KOPT-K1 (cell line): ENCODE data around the gene HLTF.

ENCODE experiments used
- H3K27ac ChIP-seq: fragments of 200-600 bp; sonication (generic); 2 replicates; pipeline ENCODE4 v1.5.1; 2016; ENCODE audit warnings: antibody characterized with exemption, mild to moderate bottlenecking, low read depth, low read length; ENCODE audit not compliant: poor library complexity, severe bottlenecking
- H3K36me3 ChIP-seq: fragments of 200-600 bp; sonication (generic); 2 replicates; pipeline ENCODE4 v1.5.1; 2017; ENCODE audit warnings: antibody characterized with exemption, mild to moderate bottlenecking, low read length, moderate library complexity; ENCODE audit not compliant: insufficient read depth
- H3K9me3 ChIP-seq: fragments of 200-600 bp; sonication (generic); 2 replicates; pipeline ENCODE4 v1.5.1; 2017; ENCODE audit warnings: antibody characterized with exemption, low read length, mild to moderate bottlenecking; ENCODE audit not compliant: insufficient read depth, poor library complexity, severe bottlenecking

HLTF gene, protein sequence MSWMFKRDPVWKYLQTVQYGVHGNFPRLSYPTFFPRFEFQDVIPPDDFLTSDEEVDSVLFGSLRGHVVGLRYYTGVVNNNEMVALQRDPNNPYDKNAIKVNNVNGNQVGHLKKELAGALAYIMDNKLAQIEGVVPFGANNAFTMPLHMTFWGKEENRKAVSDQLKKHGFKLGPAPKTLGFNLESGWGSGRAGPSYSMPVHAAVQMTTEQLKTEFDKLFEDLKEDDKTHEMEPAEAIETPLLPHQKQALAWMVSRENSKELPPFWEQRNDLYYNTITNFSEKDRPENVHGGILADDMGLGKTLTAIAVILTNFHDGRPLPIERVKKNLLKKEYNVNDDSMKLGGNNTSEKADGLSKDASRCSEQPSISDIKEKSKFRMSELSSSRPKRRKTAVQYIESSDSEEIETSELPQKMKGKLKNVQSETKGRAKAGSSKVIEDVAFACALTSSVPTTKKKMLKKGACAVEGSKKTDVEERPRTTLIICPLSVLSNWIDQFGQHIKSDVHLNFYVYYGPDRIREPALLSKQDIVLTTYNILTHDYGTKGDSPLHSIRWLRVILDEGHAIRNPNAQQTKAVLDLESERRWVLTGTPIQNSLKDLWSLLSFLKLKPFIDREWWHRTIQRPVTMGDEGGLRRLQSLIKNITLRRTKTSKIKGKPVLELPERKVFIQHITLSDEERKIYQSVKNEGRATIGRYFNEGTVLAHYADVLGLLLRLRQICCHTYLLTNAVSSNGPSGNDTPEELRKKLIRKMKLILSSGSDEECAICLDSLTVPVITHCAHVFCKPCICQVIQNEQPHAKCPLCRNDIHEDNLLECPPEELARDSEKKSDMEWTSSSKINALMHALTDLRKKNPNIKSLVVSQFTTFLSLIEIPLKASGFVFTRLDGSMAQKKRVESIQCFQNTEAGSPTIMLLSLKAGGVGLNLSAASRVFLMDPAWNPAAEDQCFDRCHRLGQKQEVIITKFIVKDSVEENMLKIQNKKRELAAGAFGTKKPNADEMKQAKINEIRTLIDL

DNA sequence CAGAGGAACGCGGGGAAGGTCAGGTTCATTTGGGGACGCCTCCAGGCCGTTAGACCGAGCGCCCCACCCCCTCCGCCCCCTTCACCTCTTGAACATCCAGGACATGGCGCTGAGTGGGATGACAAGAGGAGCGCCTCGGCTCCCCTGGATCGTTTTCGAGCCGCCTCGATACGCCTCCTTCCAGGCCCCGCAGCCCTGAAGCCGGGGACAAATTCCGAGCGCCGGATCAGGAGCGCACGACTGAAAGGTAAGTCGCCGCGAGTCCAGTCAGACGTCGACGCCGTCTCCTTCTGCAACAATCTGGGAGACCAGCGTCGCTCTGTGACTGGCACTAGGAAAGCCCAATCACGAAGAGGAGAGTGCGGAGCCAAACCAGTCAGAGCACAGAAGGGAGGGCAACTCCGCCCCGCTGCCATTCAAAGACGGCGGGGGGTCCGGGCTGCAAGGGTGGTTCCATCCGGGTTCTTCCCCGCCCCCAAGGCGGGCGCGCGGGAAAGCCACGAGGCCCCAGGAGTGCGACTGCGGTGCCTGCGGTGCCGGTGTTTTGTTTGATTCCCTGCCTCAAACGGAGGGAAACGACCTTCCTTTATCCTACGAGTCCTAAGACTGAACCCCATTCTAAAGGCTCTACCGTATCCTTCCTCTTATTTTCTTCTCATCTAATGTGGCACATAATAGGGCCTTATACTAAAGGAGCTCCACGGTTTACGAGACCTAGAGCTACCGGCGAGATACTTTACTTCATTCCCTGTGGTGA lies at the start of gene HLTF:
HLTF (minus strand) TSS at position 302 of the 757 bp plus-strand sequence; CDS start at position 105, 197 bp downstream.
- peak within 1 kb of the TSS; percentile 76 for H3K27ac ChIP-seq

DNA sequence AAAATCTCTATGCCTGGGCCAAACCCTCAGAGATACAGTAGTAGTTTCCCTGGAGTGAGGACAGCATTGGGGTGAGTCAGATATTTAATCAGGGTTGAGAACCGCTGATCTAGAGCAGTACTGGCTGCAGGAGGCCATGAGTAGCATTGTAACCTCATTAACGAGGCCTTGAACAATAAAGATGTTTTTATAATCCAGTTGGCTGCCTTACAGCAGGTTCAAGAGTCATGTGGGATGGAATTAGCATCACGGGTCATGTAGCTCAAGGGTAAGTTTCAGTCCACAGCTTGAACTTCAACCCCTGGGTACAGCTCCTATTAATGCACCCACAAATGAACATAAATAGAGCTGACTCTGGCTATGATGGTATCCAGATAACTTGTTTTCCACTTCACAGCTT lies 48.2 kb upstream of the HLTF start:
- Histone ChIP-seq H3K36me3 (peaks cover 11% of the 10 kb centered on the region; the same call in 1 of the 2 replicates), H3K27ac (no peak overlapping the region), H3K9me3 (no peaks in the 10 kb centered on the region)

More for the DNA sequence above, at the start of gene HLTF:
- Histone ChIP-seq H3K36me3 (peaks cover 30% of the 10 kb centered on the region), H3K9me3 (peaks cover 6% of the 10 kb centered on the region)

DNA sequence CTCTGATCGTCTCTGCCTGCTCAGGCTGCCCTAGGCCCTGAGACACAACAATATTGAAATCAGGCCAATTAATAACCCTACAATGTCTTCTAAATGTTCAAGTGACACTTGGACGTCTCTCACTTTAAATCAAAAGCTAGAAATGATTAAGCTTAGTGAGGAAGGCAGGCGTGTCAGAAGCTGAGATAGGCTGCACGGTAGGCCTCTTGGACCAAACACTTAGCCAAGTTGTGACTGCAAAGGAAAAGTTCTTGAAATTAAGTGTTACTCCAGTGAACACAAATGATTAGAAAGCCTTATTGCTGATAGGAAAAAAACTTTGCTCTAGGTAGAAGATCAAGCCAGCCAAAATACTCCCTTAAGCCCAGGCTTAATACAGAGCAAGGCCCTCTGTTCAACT lies 45.3 kb upstream of the HLTF start:
- peaks cover 11% of the 10 kb centered on the region; the same call in 1 of the 2 replicates for H3K36me3 ChIP-seq
- H3K9me3 ChIP-seq, result no peaks in the 10 kb centered on the region
- no peak overlapping the region for H3K27ac ChIP-seq

DNA sequence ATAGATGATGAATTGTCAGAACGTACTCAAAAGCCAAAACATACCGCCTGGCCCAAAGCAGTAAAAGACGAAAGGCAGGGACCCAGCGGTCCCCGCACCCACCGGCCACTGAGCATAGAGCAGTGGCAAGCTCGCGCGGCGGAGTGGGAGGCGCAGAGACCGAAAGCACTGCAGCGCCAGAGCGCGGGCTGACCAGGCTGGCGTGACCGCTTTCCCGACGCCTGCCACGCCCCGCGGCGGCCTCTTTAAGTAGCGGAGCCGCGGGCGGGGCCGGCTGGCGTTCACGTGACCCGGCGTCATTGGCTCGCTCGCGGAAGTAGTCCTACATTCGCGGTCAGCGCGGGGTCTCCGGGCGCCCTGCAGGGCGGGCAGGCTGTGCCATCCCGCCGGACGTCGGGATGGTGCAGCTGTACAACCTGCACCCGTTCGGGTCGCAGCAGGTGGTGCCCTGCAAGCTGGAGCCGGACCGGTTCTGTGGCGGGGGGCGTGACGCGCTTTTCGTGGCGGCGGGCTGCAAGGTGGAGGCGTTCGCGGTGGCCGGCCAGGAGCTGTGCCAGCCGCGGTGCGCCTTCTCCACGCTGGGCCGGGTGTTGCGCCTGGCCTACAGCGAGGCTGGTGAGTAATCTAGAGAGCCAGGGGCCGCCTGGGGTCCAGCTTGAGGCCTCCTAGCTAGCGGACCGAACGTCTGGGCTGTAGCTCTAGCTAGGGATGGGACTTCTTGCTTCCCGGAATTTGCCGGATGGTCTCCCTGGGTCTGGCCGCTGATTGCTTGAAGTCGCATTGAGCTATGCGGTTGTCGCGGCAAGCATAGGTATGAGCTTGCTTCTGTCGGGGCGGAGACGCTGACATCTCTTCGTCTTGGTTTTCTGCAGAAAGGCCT lies 43.2 kb upstream of the HLTF start, which contains the start of gene HPS3:
HPS3 (plus strand) TSS at position 313 of the 880 bp plus-strand sequence; CDS start at position 399, 86 bp downstream.
- Histone ChIP-seq H3K9me3 (no peaks in the 10 kb centered on the region), H3K36me3 (peaks cover 8% of the 10 kb centered on the region; the same call in 1 of the 2 replicates), H3K27ac (peak within 1 kb of the TSS; percentile 64)

DNA sequence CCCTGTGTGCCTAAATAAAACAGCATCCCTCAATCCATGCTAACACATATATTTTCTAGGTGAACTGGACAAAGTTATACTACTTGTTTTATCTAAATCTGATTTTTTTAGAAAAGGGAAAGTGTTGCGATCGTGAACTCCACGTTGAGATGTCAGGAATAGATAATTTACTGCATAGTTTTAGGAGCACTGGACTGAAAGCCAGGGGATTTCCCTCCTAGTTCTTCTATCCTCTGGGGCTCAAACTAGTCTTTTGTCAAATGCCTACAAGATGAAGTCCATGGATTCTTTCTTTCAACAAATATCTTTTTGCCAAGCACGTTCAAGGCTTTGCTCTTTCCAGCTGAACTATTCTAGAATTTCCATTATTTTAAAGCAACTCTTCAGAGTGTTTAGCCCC lies 42.5 kb upstream of the HLTF start:
- Histone ChIP-seq H3K36me3 (peaks cover 3% of the 10 kb centered on the region; the same call in 1 of the 2 replicates), H3K27ac (peak overlapping the region; percentile 64), H3K9me3 (no peaks in the 10 kb centered on the region)

DNA sequence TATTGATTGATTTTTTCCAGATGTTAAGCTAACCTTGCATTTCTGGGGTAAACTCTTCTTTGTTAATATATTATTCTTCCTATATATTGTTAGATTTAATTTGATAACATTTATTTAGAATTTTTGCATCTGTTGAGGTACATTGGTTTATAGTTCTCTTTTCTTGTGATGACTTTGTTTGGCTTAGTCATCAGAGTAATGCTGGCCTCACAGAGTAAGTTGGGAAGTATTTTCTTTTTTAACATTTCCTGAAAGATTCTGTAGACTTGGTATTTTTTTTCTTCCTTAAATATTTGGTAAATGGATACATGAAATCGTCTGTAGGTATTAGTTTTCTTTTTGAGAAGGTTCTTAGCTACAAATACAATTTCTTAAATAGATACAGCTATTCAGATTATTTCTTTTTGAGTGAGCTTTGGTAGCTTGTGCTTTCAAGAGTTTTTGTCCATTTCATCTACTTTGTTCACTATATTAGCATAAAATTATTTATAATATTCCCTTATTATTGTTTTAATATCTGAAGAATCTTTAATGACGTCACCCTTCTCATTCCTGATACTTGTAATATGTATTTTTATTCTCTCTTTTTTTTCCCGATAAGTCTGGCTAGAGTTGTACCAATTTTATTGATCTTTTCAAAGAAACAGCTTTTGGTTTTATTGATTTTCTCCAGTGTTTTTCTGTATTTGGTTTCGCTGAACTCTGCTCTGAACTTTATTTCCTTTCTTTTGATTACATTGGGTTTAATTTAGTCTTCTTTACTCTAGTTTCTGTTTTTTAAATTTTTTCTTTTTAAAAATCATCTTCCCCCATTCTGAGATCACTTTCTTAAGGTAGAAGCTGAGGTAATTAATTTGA lies 36.6 kb upstream of the HLTF start:
- H3K27ac ChIP-seq, result no peak overlapping the region
- no peaks in the 10 kb centered on the region for H3K9me3 ChIP-seq
- no peaks in the 10 kb centered on the region for H3K36me3 ChIP-seq

DNA sequence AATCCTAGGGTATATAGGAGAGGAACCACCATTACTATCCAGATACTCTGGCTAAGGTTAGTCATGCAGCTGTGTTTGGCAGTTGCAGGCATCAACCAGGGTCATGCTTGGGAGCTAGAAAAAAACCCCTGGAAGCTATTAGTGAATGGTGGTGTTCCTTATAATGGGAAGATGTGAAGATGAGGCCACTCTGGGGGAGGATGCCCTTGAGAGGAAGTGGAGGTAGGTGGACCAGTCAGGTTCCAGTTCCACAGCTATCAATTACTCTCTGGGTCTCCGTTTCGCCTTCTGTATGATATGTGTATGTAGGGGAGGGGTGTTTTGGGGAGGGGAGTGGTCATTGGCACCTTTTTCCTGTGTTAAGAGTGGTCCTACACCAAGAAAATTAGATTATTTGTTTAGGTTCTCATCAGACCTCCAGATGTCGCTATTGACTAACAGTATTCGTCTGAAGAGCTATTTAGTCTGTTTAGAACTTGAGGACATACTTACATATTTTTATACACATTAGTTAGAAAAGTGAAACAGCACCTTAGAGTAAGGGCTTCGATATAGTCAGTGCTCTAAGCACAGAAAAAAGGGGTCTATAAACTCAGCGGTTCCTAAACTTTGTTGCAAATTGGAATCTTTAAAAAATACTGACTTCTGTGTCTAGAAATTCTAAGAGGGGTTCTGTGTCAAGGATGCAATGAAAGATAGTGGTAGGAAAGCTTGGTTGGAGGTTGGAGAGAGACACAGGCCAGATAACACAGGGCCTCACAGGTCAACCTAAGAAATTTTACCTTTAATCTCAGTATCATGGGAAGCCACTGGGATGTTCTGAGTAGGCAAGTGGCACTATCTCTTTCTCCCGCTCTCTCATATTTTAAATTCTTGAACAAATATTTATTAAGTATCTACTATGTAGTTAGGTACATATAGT lies 34.0 kb upstream of the HLTF start:
- Histone ChIP-seq H3K9me3 (no peaks in the 10 kb centered on the region), H3K27ac (no peak overlapping the region), H3K36me3 (no peaks in the 10 kb centered on the region)

DNA sequence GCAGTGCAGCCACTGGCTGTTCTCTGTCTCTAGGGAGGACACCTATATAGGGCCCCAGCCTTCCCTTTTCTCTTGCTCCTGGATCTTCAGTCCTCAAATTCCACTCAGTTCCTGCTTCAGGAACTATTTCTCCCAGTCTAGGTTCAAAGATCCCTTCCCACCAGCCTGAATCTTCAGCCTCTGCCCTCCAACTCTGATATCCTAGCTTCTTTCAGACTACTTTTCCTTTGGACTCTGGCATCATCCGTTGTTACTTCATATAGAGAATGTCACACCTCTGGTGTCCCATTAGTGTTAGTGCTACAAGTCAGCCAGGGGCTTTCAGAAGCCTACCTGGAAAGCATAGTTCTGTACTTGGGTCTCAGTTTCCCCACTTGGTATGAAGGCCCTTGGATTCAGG lies 33.1 kb upstream of the HLTF start:
- no peaks in the 10 kb centered on the region for H3K9me3 ChIP-seq
- H3K36me3 ChIP-seq, result no peaks in the 10 kb centered on the region
- H3K27ac ChIP-seq, result no peak overlapping the region

DNA sequence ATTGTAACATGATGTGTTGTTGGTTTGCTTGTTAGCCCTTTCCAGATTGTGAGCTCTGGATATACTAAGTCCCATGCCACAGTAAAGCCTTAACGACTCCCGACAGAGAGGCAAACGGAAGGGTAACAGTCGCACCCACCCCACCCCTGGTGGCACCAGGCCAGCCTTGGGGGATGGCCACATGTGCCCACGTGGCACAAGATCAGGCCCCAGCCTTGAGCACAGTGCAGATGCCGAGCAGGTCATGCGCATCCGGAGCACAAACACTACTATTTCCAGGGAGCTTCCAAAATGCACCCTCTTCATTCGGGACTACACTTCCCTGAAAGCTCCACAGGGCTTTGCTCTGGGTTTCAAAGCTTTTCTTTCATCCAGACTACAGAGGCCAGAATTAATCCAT lies 32.4 kb upstream of the HLTF start:
- H3K27ac ChIP-seq, result no peak overlapping the region
- H3K36me3 ChIP-seq, result no peaks in the 10 kb centered on the region
- no peaks in the 10 kb centered on the region for H3K9me3 ChIP-seq

DNA sequence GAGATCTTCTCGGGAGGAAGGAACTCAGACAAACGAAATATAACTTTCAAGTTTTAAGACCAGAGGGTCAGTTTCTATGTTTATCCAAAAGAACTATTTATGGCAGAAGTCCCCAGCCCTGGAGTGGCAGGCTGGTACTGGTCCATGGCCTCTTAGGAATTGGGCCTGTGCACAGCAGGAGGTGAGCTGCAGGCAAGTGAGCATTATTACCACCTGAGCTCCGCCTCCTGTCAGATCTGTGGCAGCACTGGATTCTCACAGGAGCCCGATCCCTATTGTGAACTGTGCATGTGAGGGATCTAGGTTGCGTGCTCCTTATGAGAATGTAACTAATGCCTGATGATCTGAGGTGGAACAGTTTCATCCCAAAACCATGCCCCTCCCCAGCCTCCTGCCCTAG lies 28.8 kb upstream of the HLTF start:
- no peaks in the 10 kb centered on the region for H3K36me3 ChIP-seq
- no peak overlapping the region for H3K27ac ChIP-seq
- H3K9me3 ChIP-seq, result no peaks in the 10 kb centered on the region

DNA sequence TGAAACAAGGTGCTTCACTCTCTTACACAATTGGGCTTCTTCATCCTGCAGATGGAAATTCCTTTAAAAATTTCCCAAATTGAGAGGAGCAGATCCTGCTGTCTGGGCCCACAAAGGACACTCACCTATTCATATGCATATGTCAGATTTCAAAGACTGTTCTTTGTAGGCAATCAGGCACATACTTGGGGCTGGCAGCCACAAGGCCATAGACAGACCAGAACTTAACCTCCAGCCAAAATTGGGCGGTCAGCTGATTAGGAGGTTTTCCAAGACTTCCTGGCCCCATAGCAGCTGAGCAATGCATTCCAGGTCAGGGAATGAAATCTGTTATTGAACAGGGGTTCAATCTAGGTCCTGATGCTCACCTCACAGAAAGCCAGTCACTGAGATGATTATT lies 28.1 kb upstream of the HLTF start:
- Histone ChIP-seq H3K36me3 (no peaks in the 10 kb centered on the region), H3K9me3 (no peaks in the 10 kb centered on the region), H3K27ac (no peak overlapping the region)

DNA sequence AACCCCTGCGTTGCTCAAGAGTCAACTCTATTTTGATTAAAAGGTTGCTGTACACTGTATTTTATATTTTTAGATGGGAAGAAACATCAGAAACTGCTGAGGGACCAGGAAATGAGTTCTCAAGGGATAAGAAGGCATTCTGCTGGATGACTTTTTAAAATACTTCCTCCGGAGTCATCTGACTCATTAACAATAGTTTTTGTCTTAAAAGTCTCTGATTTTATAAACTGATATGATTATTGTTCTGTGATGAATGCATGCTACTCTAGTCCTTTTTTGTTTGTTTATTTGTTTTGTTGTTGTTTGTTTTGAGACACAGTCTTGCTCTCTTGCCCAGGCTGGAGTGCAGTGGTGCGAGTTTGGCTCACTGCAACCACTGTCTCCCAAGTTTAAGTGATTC lies 18.2 kb upstream of the HLTF start:
- H3K36me3 ChIP-seq, result no peaks in the 10 kb centered on the region
- H3K27ac ChIP-seq, result no peak overlapping the region
- peaks cover 15% of the 10 kb centered on the region for H3K9me3 ChIP-seq
